ACHN (cell line): ENCODE data around the gene CAPN11.

Source experiments
- DNase-seq: peaks from one replicate; pipeline ENCODE4 v3.0.0-alpha.2; 2015
- in situ Hi-C: cut with HindIII; loops from 2 replicates; pipeline ENCODE4 v1.10.0; 2017; ENCODE audit warnings: low sequenced_read_pairs, low pct_ligation_motif_present, low pct_unique_long_range_greater_than_20kb

CAPN11 gene

GRCh38 chr6:44149369-44150012, 9.1 kb upstream of the CAPN11 start:
- no peak for DNase-seq
- in situ Hi-C loops: no loop called here

- in situ Hi-C loops: no loop called here
- no peak for DNase-seq
These were observed 8.2 kb upstream of the CAPN11 start for GRCh38 chr6:44150317-44150917.

- in situ Hi-C loops: no loop called here
- peak; percentile 68 for DNase-seq
These were observed 7.1 kb upstream of the CAPN11 start for GRCh38 chr6:44151348-44152108.

- in situ Hi-C loops: no loop called here
- no peak for DNase-seq
These were observed 6.5 kb upstream of the CAPN11 start for GRCh38 chr6:44152109-44152461.

GRCh38 chr6:44152533-44152932, 6.1 kb upstream of the CAPN11 start:
- DNase-seq: no peak
- in situ Hi-C loops: no loop called here

GRCh38 chr6:44154067-44154466, 4.6 kb upstream of the CAPN11 start:
- in situ Hi-C loops: no loop called here
- DNase-seq: no peak

- in situ Hi-C loops: no loop called here
- no peak for DNase-seq
These were observed 2.0 kb upstream of the CAPN11 start for GRCh38 chr6:44156494-44157151.

- DNase-seq: no peak
- in situ Hi-C loops: no loop called here
These were observed 1.5 kb upstream of the CAPN11 start for GRCh38 chr6:44157152-44157521.

- DNase-seq: no peak
- in situ Hi-C loops: no loop called here
These were observed 3.3 kb downstream of the CAPN11 start for GRCh38 chr6:44161997-44162338.

GRCh38 chr6:44162876-44163625, 4.4 kb downstream of the CAPN11 start:
- in situ Hi-C loops: no loop called here
- DNase-seq: no peak

- no peak for DNase-seq
- in situ Hi-C loops: no loop called here
These were observed 7.5 kb downstream of the CAPN11 start for GRCh38 chr6:44166116-44166515.

- in situ Hi-C loops: no loop called here
- DNase-seq: no peak
These were observed 8.1 kb downstream of the CAPN11 start for GRCh38 chr6:44166591-44167184.

GRCh38 chr6:44167567-44167966, 8.9 kb downstream of the CAPN11 start:
- no peak for DNase-seq
- in situ Hi-C loops: no loop called here

GRCh38 chr6:44169154-44169553, 10.5 kb downstream of the CAPN11 start:
- in situ Hi-C loops: no loop called here

GRCh38 chr6:44169886-44170570, 11.4 kb downstream of the CAPN11 start:
- no peak for DNase-seq
- in situ Hi-C loops: no loop called here

More at GRCh38 chr6:44169154-44169553, 10.5 kb downstream of the CAPN11 start:
- no peak for DNase-seq

GRCh38 chr6:44171899-44172546, 13.4 kb downstream of the CAPN11 start:
- in situ Hi-C loops: no loop called here
- no peak for DNase-seq

GRCh38 chr6:44172731-44173500, 14.3 kb downstream of the CAPN11 start:
- in situ Hi-C loops: no loop called here
- DNase-seq: peak; percentile 89
